ENCODE measurements around the gene OR10AD1. TPM values are rescaled to one million over a fixed set of nuclear protein-coding genes. Genes with fewer than 3 reads are reported as not detected.
A peak's percentile ranks its signal among the peaks of the same experiment; 100 is the strongest.

OR10AD1 gene
- total RNA-seq, 1 donor from 2014 or later = not detected

GRCh38 chr12:48194799-48195201 is 8.3 kb downstream of the OR10AD1 start:
- intact Hi-C loops (cut with DNase I) = no loop called here
- DNase-seq (ENCODE audit: low spot score) (no peak), ATAC-seq (no peak)

- DNase-seq (ENCODE audit: low spot score) (no peak), ATAC-seq (no peak)
- intact Hi-C loops (cut with DNase I) = no loop called here
Observed at GRCh38 chr12:48193623-48194022, 9.5 kb downstream of the OR10AD1 start.

- DNase-seq (ENCODE audit: low spot score) (no peak), ATAC-seq (no peak)
- intact Hi-C loops (cut with DNase I) = no loop called here
Observed at GRCh38 chr12:48192861-48193260, 10.2 kb downstream of the OR10AD1 start.

- intact Hi-C loops (cut with DNase I) = no loop called here
- DNase-seq (ENCODE audit: low spot score) = no peak
- no peak for ATAC-seq
Observed at GRCh38 chr12:48191096-48191495, 12.0 kb downstream of the OR10AD1 start.

GRCh38 chr12:48189331-48190125 is 13.6 kb downstream of the OR10AD1 start:
- ATAC-seq = peak; percentile 69
- intact Hi-C loops (cut with DNase I) = no loop called here
- DNase-seq (ENCODE audit: low spot score) = peak; percentile 78

- ATAC-seq (no peak), DNase-seq (ENCODE audit: low spot score) (no peak)
- intact Hi-C loops (cut with DNase I) = no loop called here
Observed at GRCh38 chr12:48187916-48188695, 15.0 kb downstream of the OR10AD1 start.

- ATAC-seq = no peak
- no peak for DNase-seq (ENCODE audit: low spot score)
- intact Hi-C loops (cut with DNase I) = no loop called here
Observed at GRCh38 chr12:48185181-48185919, 17.7 kb downstream of the OR10AD1 start.

GRCh38 chr12:48184549-48184922 is 18.6 kb downstream of the OR10AD1 start:
- ATAC-seq (peak; percentile 20), DNase-seq (ENCODE audit: low spot score) (no peak)
- intact Hi-C loops (cut with DNase I) = loop anchor here (5.0 kb wide), 1 partner anchor 1938 kb away; no protein-coding TSS in a partner anchor

GRCh38 chr12:48183876-48184548 is 19.1 kb downstream of the OR10AD1 start:
- ATAC-seq (peak; percentile 19), DNase-seq (ENCODE audit: low spot score) (peak; percentile 62)
- intact Hi-C loops (cut with DNase I) = loop anchor here (5.0 kb wide), 1 partner anchor 1938 kb away; no protein-coding TSS in a partner anchor

- ATAC-seq (peak; percentile 90), DNase-seq (ENCODE audit: low spot score) (peak; percentile 79)
- intact Hi-C loops (cut with DNase I) = loop anchor here (5.0 kb wide), 1 partner anchor 1939 kb away; no protein-coding TSS in a partner anchor
Observed at GRCh38 chr12:48183091-48183875, 19.8 kb downstream of the OR10AD1 start, which contains the start of gene CCDC184. Gene CCDC184, plus strand, starts transcription at chr12:48183644. Its CDS starts 479 bp downstream, at chr12:48184123.

- DNase-seq (ENCODE audit: low spot score) (no peak), ATAC-seq (no peak)
- intact Hi-C loops (cut with DNase I) = loop anchor here (5.0 kb wide), 1 partner anchor 1940 kb away; no protein-coding TSS in a partner anchor
Observed at GRCh38 chr12:48182631-48183030, 20.5 kb downstream of the OR10AD1 start.

GRCh38 chr12:48180857-48181495 is 22.1 kb downstream of the OR10AD1 start:
- intact Hi-C loops (cut with DNase I) = loop anchor here (5.0 kb wide), 1 partner anchor 1941 kb away; no protein-coding TSS in a partner anchor
- DNase-seq (ENCODE audit: low spot score) (no peak), ATAC-seq (no peak)

GRCh38 chr12:48180424-48180823 is 22.7 kb downstream of the OR10AD1 start:
- intact Hi-C loops (cut with DNase I) = loop anchor here (5.0 kb wide), 1 partner anchor 1942 kb away; no protein-coding TSS in a partner anchor
- DNase-seq (ENCODE audit: low spot score) = no peak
- no peak for ATAC-seq

GRCh38 chr12:48179466-48179865 is 23.6 kb downstream of the OR10AD1 start:
- intact Hi-C loops (cut with DNase I) = no loop called here
- DNase-seq (ENCODE audit: low spot score) (no peak), ATAC-seq (no peak)

- ATAC-seq = no peak
- DNase-seq (ENCODE audit: low spot score) = no peak
- intact Hi-C loops (cut with DNase I) = no loop called here
Observed at GRCh38 chr12:48177982-48178381, 25.1 kb downstream of the OR10AD1 start.

- DNase-seq (ENCODE audit: low spot score) = no peak
- ATAC-seq = no peak
- intact Hi-C loops (cut with DNase I) = no loop called here
Observed at GRCh38 chr12:48176417-48176751, 26.7 kb downstream of the OR10AD1 start.

GRCh38 chr12:48175613-48176416 is 27.3 kb downstream of the OR10AD1 start:
- DNase-seq (ENCODE audit: low spot score) (no peak), ATAC-seq (no peak)
- intact Hi-C loops (cut with DNase I) = no loop called here
